ENCODE measurements around the gene CPSF7. TPM values are rescaled to one million over a fixed set of nuclear protein-coding genes. Genes with fewer than 3 reads are reported as not detected.

Gene CPSF7, protein sequence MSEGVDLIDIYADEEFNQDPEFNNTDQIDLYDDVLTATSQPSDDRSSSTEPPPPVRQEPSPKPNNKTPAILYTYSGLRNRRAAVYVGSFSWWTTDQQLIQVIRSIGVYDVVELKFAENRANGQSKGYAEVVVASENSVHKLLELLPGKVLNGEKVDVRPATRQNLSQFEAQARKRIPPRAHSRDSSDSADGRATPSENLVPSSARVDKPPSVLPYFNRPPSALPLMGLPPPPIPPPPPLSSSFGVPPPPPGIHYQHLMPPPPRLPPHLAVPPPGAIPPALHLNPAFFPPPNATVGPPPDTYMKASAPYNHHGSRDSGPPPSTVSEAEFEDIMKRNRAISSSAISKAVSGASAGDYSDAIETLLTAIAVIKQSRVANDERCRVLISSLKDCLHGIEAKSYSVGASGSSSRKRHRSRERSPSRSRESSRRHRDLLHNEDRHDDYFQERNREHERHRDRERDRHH
- 100 to 1,000 TPM in 1 of 4 donors, 10 to 100 TPM in 3; 38.9 to 180 (median 42.5) TPM for total RNA-seq

DNA sequence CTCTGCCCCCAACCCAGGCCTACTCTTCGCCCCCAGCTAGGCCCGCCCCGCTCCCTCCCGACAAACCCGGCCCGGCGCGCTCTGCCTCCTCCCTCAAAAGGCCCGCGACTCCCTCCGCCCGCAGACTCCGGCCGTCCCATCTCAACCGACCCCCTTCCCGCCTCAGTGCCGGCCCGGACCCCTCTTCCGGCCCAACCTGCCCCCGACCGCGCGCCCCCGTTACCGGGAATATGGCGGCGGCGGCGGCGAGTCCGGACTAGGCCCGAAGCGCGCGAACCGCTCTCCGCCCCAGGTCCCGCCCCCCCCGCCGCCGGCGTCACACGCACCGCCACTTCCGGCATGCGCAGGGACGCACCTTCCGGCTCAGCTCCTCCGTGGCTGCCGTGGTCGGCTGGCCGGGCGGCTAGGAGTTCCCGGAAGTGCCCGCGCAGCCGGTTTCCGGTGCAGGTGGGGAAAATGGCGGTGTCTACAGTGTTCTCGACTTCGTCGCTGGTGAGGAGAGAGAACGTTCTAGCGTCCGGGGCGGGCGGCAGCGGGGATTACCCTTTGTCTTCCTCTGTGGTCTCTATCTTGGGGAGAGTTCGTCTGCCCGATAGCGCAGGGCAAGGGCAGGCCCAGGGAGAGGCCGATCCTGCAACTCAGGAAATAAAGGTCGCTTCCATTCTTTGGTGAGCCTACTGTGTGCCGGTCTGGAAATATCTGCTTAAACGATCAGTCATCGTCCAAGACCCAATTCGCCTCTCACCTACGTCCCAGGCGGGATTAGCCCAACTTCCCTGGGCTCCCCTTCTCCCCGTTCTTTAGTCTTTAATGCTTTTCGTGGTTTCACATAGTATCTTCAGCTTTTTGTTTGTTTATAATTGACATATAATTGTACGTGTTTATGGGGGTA lies at the start of gene CPSF7, which contains the start of gene SDHAF2:
Gene CPSF7 (minus strand): TSS at position 285 of the 892 bp plus-strand sequence. CDS start 740 bp downstream, outside the sequence.
Gene SDHAF2 (plus strand): TSS at position 434 of the 892 bp plus-strand sequence. CDS start 23 bp downstream, at position 457.
- intact Hi-C loops (cut with DNase I; ENCODE audit: low total_unique reads): loop anchor here (1.0 to 2.0 kb wide), 3 partner anchors 38 to 98 kb away; partner anchors contain the start of genes CYB561A3 and TMEM216
- peak within 1 kb of the TSS; percentile 73 to 89 (median 76) for H3K4me3 ChIP-seq
- H3K27me3 ChIP-seq: no peaks in the 10 kb centered on the region
- peaks cover 19 to 30% of the 10 kb centered on the region in 2 donors for H3K4me1 ChIP-seq
- in situ Hi-C loops (cut with MboI; ENCODE audit: low sequenced_read_pairs in 4 of 4): no loop called here
- TF ChIP-seq, protein P1, sequence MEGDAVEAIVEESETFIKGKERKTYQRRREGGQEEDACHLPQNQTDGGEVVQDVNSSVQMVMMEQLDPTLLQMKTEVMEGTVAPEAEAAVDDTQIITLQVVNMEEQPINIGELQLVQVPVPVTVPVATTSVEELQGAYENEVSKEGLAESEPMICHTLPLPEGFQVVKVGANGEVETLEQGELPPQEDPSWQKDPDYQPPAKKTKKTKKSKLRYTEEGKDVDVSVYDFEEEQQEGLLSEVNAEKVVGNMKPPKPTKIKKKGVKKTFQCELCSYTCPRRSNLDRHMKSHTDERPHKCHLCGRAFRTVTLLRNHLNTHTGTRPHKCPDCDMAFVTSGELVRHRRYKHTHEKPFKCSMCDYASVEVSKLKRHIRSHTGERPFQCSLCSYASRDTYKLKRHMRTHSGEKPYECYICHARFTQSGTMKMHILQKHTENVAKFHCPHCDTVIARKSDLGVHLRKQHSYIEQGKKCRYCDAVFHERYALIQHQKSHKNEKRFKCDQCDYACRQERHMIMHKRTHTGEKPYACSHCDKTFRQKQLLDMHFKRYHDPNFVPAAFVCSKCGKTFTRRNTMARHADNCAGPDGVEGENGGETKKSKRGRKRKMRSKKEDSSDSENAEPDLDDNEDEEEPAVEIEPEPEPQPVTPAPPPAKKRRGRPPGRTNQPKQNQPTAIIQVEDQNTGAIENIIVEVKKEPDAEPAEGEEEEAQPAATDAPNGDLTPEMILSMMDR (IDR thresholded peaks at IDR 0.05 in 4 of 5, conservative IDR thresholded peaks at IDR 0.05 in 1 of 5): peak in 1 of 5 experiments; percentile 13
- TF ChIP-seq POLR2A (IDR thresholded peaks at IDR 0.05): peak; percentile 82 to 87
- H3K36me3 ChIP-seq: peaks cover 3 to 39% of the 10 kb centered on the region in 2 donors
- H3K27ac ChIP-seq: peak within 1 kb of the TSS; percentile 90 to 98 (median 94)
- peak; percentile 94 to 98 for ATAC-seq
- H3K9me3 ChIP-seq: no peaks in the 10 kb centered on the region
- DNase-seq: peak; percentile 94 to 95

DNA sequence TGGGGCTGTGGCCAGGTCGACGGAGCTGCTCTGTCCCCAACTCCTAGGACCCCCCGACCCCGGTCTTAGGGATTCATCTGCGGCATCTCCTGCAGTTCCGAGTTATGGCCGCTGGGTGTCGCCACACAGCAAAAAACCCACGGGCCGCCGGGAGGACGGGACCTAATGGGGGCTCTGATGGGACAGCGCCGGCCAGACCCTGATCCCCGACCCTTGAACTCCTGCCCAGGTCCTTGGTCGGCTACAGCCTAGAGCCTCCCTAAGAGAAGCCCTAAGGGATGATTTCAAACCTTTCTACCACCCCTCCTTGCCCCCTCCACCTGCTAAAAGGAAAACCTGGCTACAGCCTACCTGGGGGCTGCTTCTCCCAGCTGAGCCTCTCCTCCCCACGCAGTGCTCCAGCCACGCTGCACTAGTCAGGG lies 48.0 kb upstream of the CPSF7 start:
- Histone ChIP-seq H3K4me3 (no peak overlapping the region), H3K27me3 (peaks cover 0 to 6% (median 4%) of the 10 kb centered on the region in 3 donors), H3K4me1 (peaks cover 1 to 15% of the 10 kb centered on the region in 2 donors), H3K9me3 (no peaks in the 10 kb centered on the region), H3K27ac (no peak overlapping the region), H3K36me3 (no peaks in the 10 kb centered on the region)
- no peak for ATAC-seq
- DNase-seq: peak in 1 of 2 donors; percentile 37
- in situ Hi-C loops (cut with MboI; ENCODE audit: low sequenced_read_pairs in 4 of 4): loop anchor here in 3 of 4 donors (5.0 to 10.0 kb wide), 3 partner anchors 40 to 160 kb away; no protein-coding TSS in a partner anchor
- TF ChIP-seq, protein P1 (IDR thresholded peaks at IDR 0.05 in 4 of 5, conservative IDR thresholded peaks at IDR 0.05 in 1 of 5): peak; percentile 89 to 96 (median 91)
- TF ChIP-seq POLR2A (IDR thresholded peaks at IDR 0.05): no peak
- intact Hi-C loops (cut with DNase I; ENCODE audit: low total_unique reads): loop anchor here (1.0 to 5.0 kb wide), 3 partner anchors 40 to 255 kb away; no protein-coding TSS in a partner anchor

DNA sequence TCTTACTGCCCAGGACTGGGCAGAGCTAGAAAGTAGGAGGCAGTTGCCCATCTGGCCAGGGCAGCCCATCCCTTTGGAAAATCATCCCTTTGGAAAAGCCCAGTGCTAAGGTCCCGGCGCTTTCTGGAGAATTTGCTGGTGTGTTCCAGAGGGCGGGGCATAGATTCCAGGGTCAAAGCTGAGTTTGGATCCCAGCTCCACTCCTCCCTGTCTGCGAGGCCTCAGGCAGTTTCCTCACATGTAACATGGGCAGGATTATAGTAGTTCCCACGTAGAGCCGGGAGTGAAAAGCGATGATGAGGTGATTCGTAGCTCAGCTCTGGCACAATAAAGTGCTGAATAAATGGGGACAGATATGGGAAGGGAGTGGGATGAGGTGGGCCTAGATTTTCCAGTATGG lies 47.4 kb upstream of the CPSF7 start:
- in situ Hi-C loops (cut with MboI; ENCODE audit: low sequenced_read_pairs in 4 of 4): loop anchor here in 3 of 4 donors (5.0 to 10.0 kb wide), 3 partner anchors 40 to 160 kb away; no protein-coding TSS in a partner anchor

DNA sequence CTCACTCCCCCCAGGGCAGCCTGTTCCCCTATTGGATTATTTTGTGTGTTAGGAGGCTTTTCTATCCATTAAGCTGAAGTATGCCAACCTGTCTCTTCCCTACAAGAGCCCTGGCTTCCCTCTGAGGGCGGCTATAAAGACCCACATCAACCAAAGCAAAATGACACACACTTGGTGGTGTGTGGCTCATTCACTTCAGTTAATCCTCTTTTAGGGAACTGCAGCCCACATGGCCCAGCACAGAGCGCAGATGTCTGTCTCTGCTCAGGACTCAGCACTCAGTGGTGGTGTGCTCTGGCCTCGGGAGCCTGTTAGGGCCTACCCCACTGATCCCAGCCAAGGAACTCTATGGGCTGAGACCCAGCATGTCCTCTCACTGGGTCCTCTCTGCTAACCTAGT lies 46.6 kb upstream of the CPSF7 start:
- Histone ChIP-seq H3K4me3 (no peak overlapping the region), H3K9me3 (no peaks in the 10 kb centered on the region), H3K4me1 (peaks cover 13 to 26% of the 10 kb centered on the region in 2 donors), H3K36me3 (no peaks in the 10 kb centered on the region), H3K27me3 (no peaks in the 10 kb centered on the region), H3K27ac (no peak overlapping the region)
- no peak for ATAC-seq
- no peak for DNase-seq
- in situ Hi-C loops (cut with MboI; ENCODE audit: low sequenced_read_pairs in 4 of 4): loop anchor here in 3 of 4 donors (5.0 to 10.0 kb wide), 3 partner anchors 41 to 161 kb away; no protein-coding TSS in a partner anchor
- no peak for TF ChIP-seq POLR2A (IDR thresholded peaks at IDR 0.05)
- TF ChIP-seq, protein P1 (IDR thresholded peaks at IDR 0.05 in 4 of 5, conservative IDR thresholded peaks at IDR 0.05 in 1 of 5): no peak
- intact Hi-C loops (cut with DNase I; ENCODE audit: low total_unique reads): loop anchor here (2.0 to 5.0 kb wide), 2 partner anchors 162 to 256 kb away; no protein-coding TSS in a partner anchor

More for the DNA sequence above, 47.4 kb upstream of the CPSF7 start:
- Histone ChIP-seq H3K9me3 (no peaks in the 10 kb centered on the region), H3K27me3 (peaks cover 0 to under 1% (median 0%) of the 10 kb centered on the region in 3 donors), H3K4me1 (peaks cover 7 to 21% of the 10 kb centered on the region in 2 donors), H3K36me3 (no peaks in the 10 kb centered on the region), H3K4me3 (no peak overlapping the region), H3K27ac (no peak overlapping the region)
- intact Hi-C loops (cut with DNase I; ENCODE audit: low total_unique reads): loop anchor here (1.0 to 5.0 kb wide), 3 partner anchors 40 to 255 kb away; no protein-coding TSS in a partner anchor
- no peak for TF ChIP-seq POLR2A (IDR thresholded peaks at IDR 0.05)
- DNase-seq (no peak), ATAC-seq (no peak)
